HepG2 (cell line): ENCODE measurements around the gene COL9A2. TPM values are rescaled to one million over a fixed set of nuclear protein-coding genes. Genes with fewer than 3 reads are reported as not detected.

ENCODE experiments used
- CCDC6 ChIP-seq: sonication (generic); formaldehyde crosslinking; IDR thresholded peaks from 2 replicates; pipeline ENCODE4 v1.8.1; 2022; ENCODE audit warnings: mild to moderate bottlenecking, missing genetic modification reagents, moderate library complexity
- EP300 ChIP-seq, 3 experiments: sonication (generic) in 1 of 3; formaldehyde crosslinking in 1 of 3; IDR thresholded peaks; 2 replicates each; pipeline versions ENCODE4 v1.5.1 to v1.6.1; 2011 to 2020; ENCODE audit warnings: low read depth in 2 of 3, low read length in 2 of 3, borderline replicate concordance in 1 of 3, improper control_type of control experiment in 1 of 3, mild to moderate bottlenecking in 1 of 3, missing genetic modification reagents in 1 of 3, moderate library complexity in 1 of 3
- KAT8 ChIP-seq: IDR thresholded peaks from 2 replicates; pipeline ENCODE4 v1.6.1; 2016; ENCODE audit warnings: missing genetic modification reagents, missing compliant biosample characterization
- KDM3A ChIP-seq: IDR thresholded peaks from 2 replicates; pipeline ENCODE4 v1.6.1; 2018; ENCODE audit warnings: low read depth, missing compliant biosample characterization
- MATR3 ChIP-seq: sonication (generic); formaldehyde crosslinking; IDR thresholded peaks from 2 replicates; pipeline ENCODE4 v1.4.0; 2020; ENCODE audit warnings: missing genetic modification reagents
- NAIF1 ChIP-seq: sonication (generic); formaldehyde crosslinking; IDR thresholded peaks from 2 replicates; pipeline ENCODE4 v1.5.0; 2020; ENCODE audit warnings: mild to moderate bottlenecking, missing genetic modification reagents, borderline replicate concordance
- NR2C2 ChIP-seq: sonication (generic); formaldehyde crosslinking; IDR thresholded peaks from 2 replicates; pipeline ENCODE4 v1.4.0; 2020; ENCODE audit warnings: missing genetic modification reagents, mild to moderate bottlenecking, moderate library complexity, borderline replicate concordance
- SETDB1 ChIP-seq: sonication (generic); formaldehyde crosslinking; IDR thresholded peaks from 2 replicates; pipeline ENCODE4 v1.5.1; 2020; ENCODE audit warnings: missing genetic modification reagents, mild to moderate bottlenecking, borderline replicate concordance
- ZMAT3 ChIP-seq: sonication (generic); formaldehyde crosslinking; conservative IDR thresholded peaks from 2 replicates; pipeline ENCODE4 v1.7.0; 2021; ENCODE audit warnings: missing genetic modification reagents
- ZNF644 ChIP-seq: IDR thresholded peaks from 2 replicates; pipeline ENCODE4 v1.6.1; 2016; ENCODE audit warnings: low read depth
- ZNF687 ChIP-seq: sonication (generic); formaldehyde crosslinking; IDR thresholded peaks from 2 replicates; pipeline ENCODE4 v1.5.1; 2020; ENCODE audit warnings: mild to moderate bottlenecking, missing genetic modification reagents, moderate library complexity
- ZNF784 ChIP-seq: sonication (generic); formaldehyde crosslinking; IDR thresholded peaks from 2 replicates; pipeline ENCODE4 v1.5.1; 2020; ENCODE audit warnings: missing genetic modification reagents, mild to moderate bottlenecking, borderline replicate concordance
- polyA plus RNA-seq, 8 experiments: library from polyadenylated mRNA; depleted of rRNA in 3 of 8; stranded (reverse) in 7 of 8; unstranded in 1 of 8; fragments of >200 nt; fragmentation: Illumina TruSeq in 4 of 8; extraction: Trizol in 4 of 8; gene quantifications; 2 replicates each; pipeline versions ENCODE4 v1.2.1 to v1.2.3, GENCODE V29; 2011 to 2016; ENCODE audit warnings: low read depth in 4 of 8, missing spikeins in 1 of 8, mixed read lengths in 1 of 8; ENCODE audit not compliant: insufficient read depth in 1 of 8
- total RNA-seq, 5 experiments: library from RNA; depleted of rRNA; stranded (reverse); fragments of >200 nt; fragmentation: Illumina TruSeq; extraction: Trizol; gene quantifications; 2 replicates each; pipeline ENCODE4 v1.2.3, GENCODE V29; 2016; ENCODE audit warnings: low read depth in 1 of 5
- TF ChIP-seq, protein P1 (sequence below): sonication (generic); formaldehyde crosslinking; IDR thresholded peaks from 2 replicates; pipeline ENCODE4 v1.9.0; 2021; ENCODE audit warnings: missing genetic modification reagents, borderline replicate concordance
- TF ChIP-seq, protein P2 (sequence below): sonication (generic); formaldehyde crosslinking; IDR thresholded peaks from 2 replicates; pipeline ENCODE4 v1.4.0; 2020; ENCODE audit warnings: missing genetic modification reagents
- TF ChIP-seq, protein P3 (sequence below): sonication (generic); formaldehyde crosslinking; IDR thresholded peaks from 2 replicates; pipeline ENCODE4 v1.8.0; 2022; ENCODE audit warnings: mild to moderate bottlenecking, missing genetic modification reagents, borderline replicate concordance

Gene COL9A2
- total and polyA plus RNA-seq, 2 of the 13 experiments (the other 11 are each of a cell fraction or from before 2014, with no cell fraction given): 20.2 to 26.9 TPM

DNA sequence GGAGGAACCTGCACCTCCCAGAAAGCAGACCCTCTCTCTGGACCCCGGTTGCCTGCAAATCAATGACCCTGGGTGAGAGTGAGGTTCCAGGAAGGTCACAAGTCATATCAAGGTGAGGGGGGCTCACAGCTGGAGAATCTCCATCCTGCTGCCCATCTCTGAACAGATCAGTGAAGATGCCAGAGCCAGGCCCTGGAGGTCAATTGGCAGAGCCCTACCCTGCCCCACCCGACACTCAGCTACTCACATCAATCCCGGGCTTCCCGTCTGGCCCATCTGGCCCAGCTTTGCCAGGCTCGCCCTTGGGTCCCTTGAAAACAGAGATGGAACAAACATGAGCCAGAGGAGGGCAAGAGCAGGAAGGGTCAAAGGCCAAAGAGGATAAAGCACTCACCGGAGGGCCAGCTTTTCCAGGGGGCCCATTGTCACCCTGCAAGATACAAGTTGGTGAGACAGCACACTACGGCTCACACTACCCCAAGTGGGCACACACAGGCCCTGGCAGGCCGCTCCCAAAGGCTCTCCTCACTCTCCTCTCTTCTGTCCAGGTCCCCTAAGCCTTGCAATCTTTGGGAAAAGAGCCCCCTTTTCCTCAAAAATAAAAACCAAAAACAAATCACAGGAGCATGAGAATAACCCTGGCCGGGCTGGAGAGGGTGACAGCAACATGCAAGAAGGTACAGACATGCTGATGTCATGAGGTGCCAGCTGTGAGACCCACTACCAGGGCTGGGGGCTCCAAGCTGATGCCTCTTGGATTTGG is 2.9 kb downstream of the COL9A2 start (continued):
- TF ChIP-seq, protein P1, sequence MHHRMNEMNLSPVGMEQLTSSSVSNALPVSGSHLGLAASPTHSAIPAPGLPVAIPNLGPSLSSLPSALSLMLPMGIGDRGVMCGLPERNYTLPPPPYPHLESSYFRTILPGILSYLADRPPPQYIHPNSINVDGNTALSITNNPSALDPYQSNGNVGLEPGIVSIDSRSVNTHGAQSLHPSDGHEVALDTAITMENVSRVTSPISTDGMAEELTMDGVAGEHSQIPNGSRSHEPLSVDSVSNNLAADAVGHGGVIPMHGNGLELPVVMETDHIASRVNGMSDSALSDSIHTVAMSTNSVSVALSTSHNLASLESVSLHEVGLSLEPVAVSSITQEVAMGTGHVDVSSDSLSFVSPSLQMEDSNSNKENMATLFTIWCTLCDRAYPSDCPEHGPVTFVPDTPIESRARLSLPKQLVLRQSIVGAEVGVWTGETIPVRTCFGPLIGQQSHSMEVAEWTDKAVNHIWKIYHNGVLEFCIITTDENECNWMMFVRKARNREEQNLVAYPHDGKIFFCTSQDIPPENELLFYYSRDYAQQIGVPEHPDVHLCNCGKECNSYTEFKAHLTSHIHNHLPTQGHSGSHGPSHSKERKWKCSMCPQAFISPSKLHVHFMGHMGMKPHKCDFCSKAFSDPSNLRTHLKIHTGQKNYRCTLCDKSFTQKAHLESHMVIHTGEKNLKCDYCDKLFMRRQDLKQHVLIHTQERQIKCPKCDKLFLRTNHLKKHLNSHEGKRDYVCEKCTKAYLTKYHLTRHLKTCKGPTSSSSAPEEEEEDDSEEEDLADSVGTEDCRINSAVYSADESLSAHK (CRISPR knock-in tag): no peak
- TF ChIP-seq MATR3 (CRISPR knock-in tag) (no peak), KDM3A (no peak), CCDC6 (CRISPR knock-in tag) (no peak), NAIF1 (no peak), ZNF687 (CRISPR knock-in tag) (peak; percentile 52), NR2C2 (CRISPR knock-in tag) (peak; percentile 51; the same call in 1 of the 2 replicates), SETDB1 (0 out of 2 replicates have a peak, but pooled peaks have one; percentile 13), ZNF784 (CRISPR knock-in tag) (0 out of 2 replicates have a peak, but pooled peaks have one; percentile 7), ZMAT3 (CRISPR knock-in tag) (0 out of 2 replicates have a peak, but pooled peaks have one; percentile 27), ZNF644 (no peak), KAT8 (CRISPR knock-in tag) (0 out of 2 replicates have a peak, but pooled peaks have one; percentile 2), EP300 (IDR thresholded peaks at IDR 0.05; ENCODE audit: low read depth in 2 of 2, low read length in 2 of 2) (no peak), EP300 (CRISPR knock-in tag; IDR thresholded peaks at IDR 0.05; ENCODE audit: borderline replicate concordance) (no peak)
- TF ChIP-seq, protein P2, sequence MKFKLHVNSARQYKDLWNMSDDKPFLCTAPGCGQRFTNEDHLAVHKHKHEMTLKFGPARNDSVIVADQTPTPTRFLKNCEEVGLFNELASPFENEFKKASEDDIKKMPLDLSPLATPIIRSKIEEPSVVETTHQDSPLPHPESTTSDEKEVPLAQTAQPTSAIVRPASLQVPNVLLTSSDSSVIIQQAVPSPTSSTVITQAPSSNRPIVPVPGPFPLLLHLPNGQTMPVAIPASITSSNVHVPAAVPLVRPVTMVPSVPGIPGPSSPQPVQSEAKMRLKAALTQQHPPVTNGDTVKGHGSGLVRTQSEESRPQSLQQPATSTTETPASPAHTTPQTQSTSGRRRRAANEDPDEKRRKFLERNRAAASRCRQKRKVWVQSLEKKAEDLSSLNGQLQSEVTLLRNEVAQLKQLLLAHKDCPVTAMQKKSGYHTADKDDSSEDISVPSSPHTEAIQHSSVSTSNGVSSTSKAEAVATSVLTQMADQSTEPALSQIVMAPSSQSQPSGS (CRISPR knock-in tag): no peak
- TF ChIP-seq, protein P3, sequence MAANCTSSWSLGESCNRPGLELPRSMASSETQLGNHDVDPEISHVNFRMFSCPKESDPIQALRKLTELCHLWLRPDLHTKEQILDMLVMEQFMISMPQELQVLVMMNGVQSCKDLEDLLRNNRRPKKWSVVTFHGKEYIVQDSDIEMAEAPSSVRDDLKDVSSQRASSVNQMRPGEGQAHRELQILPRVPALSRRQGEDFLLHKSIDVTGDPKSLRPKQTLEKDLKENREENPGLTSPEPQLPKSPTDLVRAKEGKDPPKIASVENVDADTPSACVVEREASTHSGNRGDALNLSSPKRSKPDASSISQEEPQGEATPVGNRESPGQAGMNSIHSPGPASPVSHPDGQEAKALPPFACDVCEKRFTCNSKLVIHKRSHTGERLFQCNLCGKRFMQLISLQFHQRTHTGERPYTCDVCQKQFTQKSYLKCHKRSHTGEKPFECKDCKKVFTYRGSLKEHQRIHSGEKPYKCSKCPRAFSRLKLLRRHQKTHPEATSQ (CRISPR knock-in tag): no peak
